HG03460 (cell line): ENCODE measurements around the gene FEM1B.

Experiments
- ATAC-seq: cut with Tn5 transposase; IDR thresholded peaks from one replicate; pipeline ENCODE4 v1.9.1; 2021; ENCODE audit not compliant: unreplicated experiment

Gene FEM1B

GRCh38 chr15:68305420-68305871 lies 27.9 kb downstream of the FEM1B start:
- no peak for ATAC-seq

GRCh38 chr15:68307131-68307928 lies 29.8 kb downstream of the FEM1B start:
- no peak for ATAC-seq

- ATAC-seq: no peak
These were observed 31.5 kb downstream of the FEM1B start for GRCh38 chr15:68309024-68309423.

- ATAC-seq: no peak
These were observed 32.7 kb downstream of the FEM1B start for GRCh38 chr15:68310178-68310803.

GRCh38 chr15:68310804-68311463 lies 33.4 kb downstream of the FEM1B start:
- ATAC-seq: no peak

GRCh38 chr15:68311464-68311835 lies 33.9 kb downstream of the FEM1B start:
- ATAC-seq: no peak

- ATAC-seq: no peak
These were observed 34.5 kb downstream of the FEM1B start for GRCh38 chr15:68311859-68312557.

- no peak for ATAC-seq
These were observed 35.2 kb downstream of the FEM1B start for GRCh38 chr15:68312701-68313204.

GRCh38 chr15:68313501-68314410 lies 36.2 kb downstream of the FEM1B start:
- ATAC-seq: no peak

GRCh38 chr15:68314563-68314962 lies 37.0 kb downstream of the FEM1B start:
- ATAC-seq: no peak

- ATAC-seq: no peak
These were observed 37.5 kb downstream of the FEM1B start for GRCh38 chr15:68315035-68315434.

GRCh38 chr15:68315495-68316031 lies 38.0 kb downstream of the FEM1B start:
- ATAC-seq: no peak

- no peak for ATAC-seq
These were observed 38.7 kb downstream of the FEM1B start for GRCh38 chr15:68316061-68316804.

GRCh38 chr15:68317281-68318007 lies 39.9 kb downstream of the FEM1B start:
- ATAC-seq: no peak

- ATAC-seq: no peak
These were observed 40.7 kb downstream of the FEM1B start for GRCh38 chr15:68318008-68318835.

GRCh38 chr15:68318931-68319909 lies 41.7 kb downstream of the FEM1B start:
- ATAC-seq: no peak
